ENCODE results near the gene TMEM79. TPM values are rescaled to one million over a fixed set of nuclear protein-coding genes. Genes with fewer than 3 reads are reported as not detected.

Gene TMEM79
- polyA plus RNA-seq, 3 donors from 2014 or later = 2.0 to 6.5 (median 2.7) TPM

DNA sequence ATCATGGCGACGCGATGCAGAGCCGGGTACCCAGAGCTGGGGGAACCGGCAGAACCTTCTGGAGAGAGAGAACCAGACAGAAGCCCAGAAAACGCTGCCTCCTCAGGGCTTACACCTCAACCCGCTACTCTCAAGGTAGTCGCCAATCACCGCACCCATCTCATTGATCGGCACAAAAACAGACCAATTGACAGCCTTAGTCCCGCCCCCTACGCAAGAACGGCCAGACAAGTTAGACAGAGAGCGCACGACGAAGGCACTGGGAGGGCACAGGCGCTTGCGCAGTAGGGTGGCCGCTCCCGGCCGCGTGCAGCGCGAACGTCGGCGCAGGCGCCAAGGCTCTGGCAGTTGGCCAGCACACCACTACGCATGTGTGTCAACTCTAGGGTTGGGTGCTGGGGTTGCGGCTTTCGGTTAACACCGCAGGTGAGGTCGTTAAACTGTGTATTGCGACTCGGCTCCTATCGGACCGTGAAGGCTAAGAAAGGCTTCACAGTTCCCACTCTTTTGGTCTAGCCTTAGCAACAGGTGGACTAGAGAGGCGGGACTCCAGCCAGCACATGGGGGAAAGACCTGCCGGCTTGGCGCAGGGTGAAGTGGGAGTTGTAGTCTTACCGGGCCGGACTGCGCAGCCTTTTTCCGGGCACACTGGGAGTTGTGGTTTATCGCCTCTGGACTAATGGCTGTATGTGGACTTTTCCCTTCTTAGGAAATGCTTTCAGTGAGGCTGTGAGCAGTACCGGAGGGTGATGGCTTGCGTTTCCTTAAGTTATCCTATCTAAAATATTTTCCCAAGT, 54.3 kb downstream of the TMEM79 start, which contains the start of the genes CCT3 and TSACC:
TSS of gene CCT3 (minus strand) at position 113 of the 797 bp plus-strand sequence. CDS start at position 5, 108 bp downstream.
TSS of gene TSACC (plus strand) at position 347 of the 797 bp plus-strand sequence. CDS start 1,232 bp downstream, outside the sequence.
- peak within 1 kb of the TSS; percentile 96 to 99 (median 96) for H3K4me3 Mint-ChIP-seq
- peak; percentile 100 for DNase-seq
- peaks cover 6 to 8% (median 8%) of the 10 kb centered on the region in 3 donors for H3K27me3 Mint-ChIP-seq (ENCODE audit: low read depth in 3 of 3)
- peaks cover 39 to 53% of the 10 kb centered on the region in 2 donors for H3K4me1 Mint-ChIP-seq
- H3K36me3 Mint-ChIP-seq = peaks cover 0 to 8% (median 4%) of the 10 kb centered on the region in 3 donors
- peak within 1 kb of the TSS; percentile 90 to 99 (median 96) for H3K27ac Mint-ChIP-seq
- H3K9me3 Mint-ChIP-seq = no peaks in the 10 kb centered on the region

Other genes starting within 250 kb of the TMEM79 start
- 10 to 100 TPM in 1 of 3 donors, 1 to 10 TPM in 2; 5.0 to 10.8 (median 7.6) TPM for gene UBQLN4, start 230.5 kb upstream of the TMEM79 start, polyA plus RNA-seq
- gene LAMTOR2, start 229.5 kb upstream of the TMEM79 start, polyA plus RNA-seq = 100 to 1,000 TPM; 144 to 204 (median 160) TPM
- gene RAB25, start 223.2 kb upstream of the TMEM79 start, polyA plus RNA-seq = not detected
- not detected for gene MEX3A, start 201.9 kb upstream of the TMEM79 start, polyA plus RNA-seq
- 10 to 100 TPM in 2 of 3 donors, 1 to 10 TPM in 1; 4.4 to 14.0 (median 10.3) TPM for gene LMNA, start 169.6 kb upstream of the TMEM79 start, polyA plus RNA-seq
- 10 to 100 TPM in 1 of 3 donors, 1 to 10 TPM in 2; 2.5 to 12.4 (median 3.2) TPM for gene SEMA4A, start 130.7 kb upstream of the TMEM79 start, polyA plus RNA-seq
- 10 to 100 TPM in 2 of 3 donors, 1 to 10 TPM in 1; 5.5 to 21.5 (median 12.1) TPM for gene SLC25A44, start 90.2 kb upstream of the TMEM79 start, polyA plus RNA-seq
- 100 to 1,000 TPM in 2 of 3 donors, 10 to 100 TPM in 1; 67.3 to 122 (median 100) TPM for gene PMF1, start 71.3 kb upstream of the TMEM79 start, polyA plus RNA-seq
- not detected for gene BGLAP, start 42.1 kb upstream of the TMEM79 start, polyA plus RNA-seq
- 1 to 10 TPM; 1.3 to 2.5 (median 2.1) TPM for gene PAQR6, start 36.3 kb upstream of the TMEM79 start, polyA plus RNA-seq
- gene SMG5, start 1.5 kb upstream of the TMEM79 start, polyA plus RNA-seq = 10 to 100 TPM in 1 of 3 donors, 1 to 10 TPM in 2; 3.8 to 29.4 (median 8.5) TPM
- gene GLMP, start 11.4 kb downstream of the TMEM79 start, polyA plus RNA-seq = 10 to 100 TPM; 22.6 to 27.2 (median 26.3) TPM
- gene VHLL, start 15.0 kb downstream of the TMEM79 start, polyA plus RNA-seq = not detected
- 100 to 1,000 TPM; 174 to 225 (median 177) TPM for gene CCT3, start 54.0 kb downstream of the TMEM79 start, polyA plus RNA-seq
- gene TSACC, start 54.2 kb downstream of the TMEM79 start, polyA plus RNA-seq = under 1 TPM in 1 of 3 donors, not detected in 2; 0.62 TPM
- not detected for gene RHBG, start 84.9 kb downstream of the TMEM79 start, polyA plus RNA-seq
- 10 to 100 TPM in 1 of 3 donors, 1 to 10 TPM in 2; 5.0 to 22.8 (median 6.0) TPM for gene MEF2D, start 216.4 kb downstream of the TMEM79 start, polyA plus RNA-seq